ENCODE data around the gene FAM227B. TPM values are rescaled to one million over a fixed set of nuclear protein-coding genes. Genes with fewer than 3 reads are reported as not detected.

Gene FAM227B
- polyA plus RNA-seq, 1 donor (not counting 4 experiments of a cell fraction or from before 2014, with no cell fraction given), result 7.2 TPM

- H3K36me3 ChIP-seq (ENCODE audit: control insufficient read depth in 2 of 2, extremely low read depth in 1 of 2, insufficient read depth in 2 of 2, low read length in 2 of 2), result peaks cover 1 to 3% of the 10 kb centered on the region in 2 experiments
Observed at GRCh38 chr15:49288391-49288790, 332.2 kb downstream of the FAM227B start.

DNA sequence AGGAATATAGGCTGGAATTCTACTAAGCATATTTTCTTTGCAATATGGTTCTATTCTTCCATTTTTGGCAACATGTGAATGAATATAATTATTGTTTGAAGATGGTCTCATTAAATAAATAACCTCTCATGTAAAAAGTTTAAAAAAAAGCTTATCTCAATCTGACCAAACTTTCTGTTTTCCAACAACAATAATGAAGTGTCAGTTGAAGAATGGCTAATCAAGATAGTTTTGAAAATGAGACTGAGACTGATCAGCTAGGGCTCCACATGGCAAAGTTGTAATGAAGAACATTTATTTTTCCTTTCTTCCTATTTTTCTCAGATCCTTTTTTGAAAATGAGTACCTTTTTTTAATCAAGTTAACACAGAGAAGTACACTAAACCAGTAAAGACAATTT lies 333.1 kb downstream of the FAM227B start:
- Histone ChIP-seq H3K27me3 (ENCODE audit: control insufficient read depth, extremely low read depth, insufficient read depth, low read length) (no peaks in the 10 kb centered on the region), H3K4me2 (ENCODE audit: control insufficient read depth, extremely low read depth, insufficient read depth, low read depth, low read length) (no peak overlapping the region), H2AFZ (ENCODE audit: control insufficient read depth, low read length) (no peak overlapping the region), H3K79me2 (ENCODE audit: control insufficient read depth, insufficient read depth, low read length) (no peaks in the 10 kb centered on the region), H3K9ac (ENCODE audit: control insufficient read depth, extremely low read depth, insufficient read depth, low read length) (no peak overlapping the region), H3K4me1 (ENCODE audit: control insufficient read depth, extremely low read depth, insufficient read depth, low read length) (no peaks in the 10 kb centered on the region), H3K36me3 (ENCODE audit: control insufficient read depth in 2 of 2, extremely low read depth in 1 of 2, insufficient read depth in 2 of 2, low read length in 2 of 2) (peaks cover 1 to 3% of the 10 kb centered on the region in 2 experiments), H4K20me1 (ENCODE audit: control insufficient read depth, extremely low read depth, insufficient read depth, low read length) (no peaks in the 10 kb centered on the region), H3K9me1 (ENCODE audit: control insufficient read depth, extremely low read depth, insufficient read depth, low read length) (no peaks in the 10 kb centered on the region), H3K9me3 (ENCODE audit: control insufficient read depth, low read depth, low read length) (no peaks in the 10 kb centered on the region), H3K4me3 (ENCODE audit: control insufficient read depth in 2 of 3, extremely low read depth in 1 of 3, insufficient read depth in 2 of 3, low read depth in 1 of 3, low read length in 3 of 3) (no peak overlapping the region), H3K27ac (ENCODE audit: control insufficient read depth, insufficient read depth, low read length) (no peak overlapping the region)
- no peak for DNase-seq (ENCODE audit: low read depth, low spot score)
- dilution Hi-C loops (cut with MboI; ENCODE audit: extremely low pct_ligation_motif_present, low sequenced_read_pairs), result no loop called here
- FAIRE-seq, result no peak
- no peak for TF ChIP-seq EZH2 (IDR thresholded peaks at IDR 0.05; ENCODE audit: low read length)

More at GRCh38 chr15:49288391-49288790, 332.2 kb downstream of the FAM227B start:
- no peaks in the 10 kb centered on the region for H3K9me1 ChIP-seq (ENCODE audit: control insufficient read depth, extremely low read depth, insufficient read depth, low read length)
- DNase-seq (ENCODE audit: low read depth, low spot score) (no peak), FAIRE-seq (no peak)
- no peaks in the 10 kb centered on the region for H3K79me2 ChIP-seq (ENCODE audit: control insufficient read depth, insufficient read depth, low read length)
- H2AFZ ChIP-seq (ENCODE audit: control insufficient read depth, low read length), result no peak overlapping the region
- no peak overlapping the region for H3K27ac ChIP-seq (ENCODE audit: control insufficient read depth, insufficient read depth, low read length)
- dilution Hi-C loops (cut with MboI; ENCODE audit: extremely low pct_ligation_motif_present, low sequenced_read_pairs), result no loop called here
- H3K9me3 ChIP-seq (ENCODE audit: control insufficient read depth, low read depth, low read length), result no peaks in the 10 kb centered on the region
- TF ChIP-seq EZH2 (IDR thresholded peaks at IDR 0.05; ENCODE audit: low read length) (no peak), CTCF (optimal IDR thresholded peaks at IDR 0.05 in 1 of 3, IDR thresholded peaks at IDR 0.05 in 1 of 3, conservative IDR thresholded peaks at IDR 0.05 in 1 of 3; ENCODE audit: extremely low read depth in 1 of 3, insufficient read depth in 2 of 3, low read length in 3 of 3) (no peak)
- no peak overlapping the region for H3K9ac ChIP-seq (ENCODE audit: control insufficient read depth, extremely low read depth, insufficient read depth, low read length)
- no peaks in the 10 kb centered on the region for H4K20me1 ChIP-seq (ENCODE audit: control insufficient read depth, extremely low read depth, insufficient read depth, low read length)
- no peak overlapping the region for H3K4me2 ChIP-seq (ENCODE audit: control insufficient read depth, extremely low read depth, insufficient read depth, low read depth, low read length)
- no peak overlapping the region for H3K4me3 ChIP-seq (ENCODE audit: control insufficient read depth in 2 of 3, extremely low read depth in 1 of 3, insufficient read depth in 2 of 3, low read depth in 1 of 3, low read length in 3 of 3)
- no peaks in the 10 kb centered on the region for H3K4me1 ChIP-seq (ENCODE audit: control insufficient read depth, extremely low read depth, insufficient read depth, low read length)
- no peaks in the 10 kb centered on the region for H3K27me3 ChIP-seq (ENCODE audit: control insufficient read depth, extremely low read depth, insufficient read depth, low read length)
